WTC11 (cell line): ENCODE data around the gene ESRRA.

Experiments
- ATF3 ChIP-seq: sonication (generic); formaldehyde crosslinking; conservative IDR thresholded peaks from 2 replicates; pipeline ENCODE4 v1.8.1; 2022; ENCODE audit warnings: mild to moderate bottlenecking, missing genetic modification reagents
- ERG ChIP-seq: fragments of 250-450 bp; sonication (Bioruptor Pico); IDR thresholded peaks from 2 replicates; pipeline ENCODE4 v1.8.0; 2021; ENCODE audit warnings: mild to moderate bottlenecking
- ESRRA ChIP-seq: sonication (generic); formaldehyde crosslinking; IDR thresholded peaks from 2 replicates; pipeline ENCODE4 v1.8.1; 2022; ENCODE audit warnings: mild to moderate bottlenecking, missing genetic modification reagents, borderline replicate concordance
- JAZF1 ChIP-seq: fragments of 250-450 bp; sonication (Bioruptor Pico); IDR thresholded peaks from 2 replicates; pipeline ENCODE4 v1.9.0; 2021; ENCODE audit warnings: moderate library complexity, mild to moderate bottlenecking, inconsistent platforms
- PRDM15 ChIP-seq: sonication (generic); formaldehyde crosslinking; IDR thresholded peaks from 2 replicates; pipeline ENCODE4 v1.8.0; 2022; ENCODE audit warnings: missing genetic modification reagents
- PREB ChIP-seq: sonication (generic); formaldehyde crosslinking; IDR thresholded peaks from 2 replicates; pipeline ENCODE4 v1.8.1; 2022; ENCODE audit warnings: mild to moderate bottlenecking, missing genetic modification reagents, moderate library complexity, borderline replicate concordance
- TCF7 ChIP-seq: sonication (generic); formaldehyde crosslinking; IDR thresholded peaks from 2 replicates; pipeline ENCODE4 v1.8.0; 2022; ENCODE audit warnings: mild to moderate bottlenecking, low read depth, missing genetic modification reagents, moderate library complexity
- ZNF263 ChIP-seq: sonication (generic); formaldehyde crosslinking; IDR thresholded peaks from 2 replicates; pipeline ENCODE4 v1.8.1; 2022; ENCODE audit warnings: low read depth, mild to moderate bottlenecking, moderate library complexity, missing genetic modification reagents
- TF ChIP-seq, protein P1 (sequence below): fragments of 200-600 bp; IDR thresholded peaks from 2 replicates; pipeline ENCODE4 v1.8.0; 2022; ENCODE audit warnings: antibody characterized with exemption

GRCh38 chr11:64316672-64317324 is 11.5 kb downstream of the ESRRA start:
- TF ChIP-seq, protein P1, sequence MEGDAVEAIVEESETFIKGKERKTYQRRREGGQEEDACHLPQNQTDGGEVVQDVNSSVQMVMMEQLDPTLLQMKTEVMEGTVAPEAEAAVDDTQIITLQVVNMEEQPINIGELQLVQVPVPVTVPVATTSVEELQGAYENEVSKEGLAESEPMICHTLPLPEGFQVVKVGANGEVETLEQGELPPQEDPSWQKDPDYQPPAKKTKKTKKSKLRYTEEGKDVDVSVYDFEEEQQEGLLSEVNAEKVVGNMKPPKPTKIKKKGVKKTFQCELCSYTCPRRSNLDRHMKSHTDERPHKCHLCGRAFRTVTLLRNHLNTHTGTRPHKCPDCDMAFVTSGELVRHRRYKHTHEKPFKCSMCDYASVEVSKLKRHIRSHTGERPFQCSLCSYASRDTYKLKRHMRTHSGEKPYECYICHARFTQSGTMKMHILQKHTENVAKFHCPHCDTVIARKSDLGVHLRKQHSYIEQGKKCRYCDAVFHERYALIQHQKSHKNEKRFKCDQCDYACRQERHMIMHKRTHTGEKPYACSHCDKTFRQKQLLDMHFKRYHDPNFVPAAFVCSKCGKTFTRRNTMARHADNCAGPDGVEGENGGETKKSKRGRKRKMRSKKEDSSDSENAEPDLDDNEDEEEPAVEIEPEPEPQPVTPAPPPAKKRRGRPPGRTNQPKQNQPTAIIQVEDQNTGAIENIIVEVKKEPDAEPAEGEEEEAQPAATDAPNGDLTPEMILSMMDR = no peak
- no peak for TF ChIP-seq ATF3 (CRISPR knock-in tag)
- TF ChIP-seq PREB = no peak
- TF ChIP-seq JAZF1 = no peak
- TF ChIP-seq PRDM15 (CRISPR knock-in tag) = no peak
- TF ChIP-seq TCF7 = no peak
- no peak for TF ChIP-seq ESRRA (CRISPR knock-in tag)
- TF ChIP-seq ERG (CRISPR knock-in tag) = no peak
- no peak for TF ChIP-seq ZNF263 (CRISPR knock-in tag)
